SH-SY5Y (cell line): ENCODE data around the gene SCN4B.

Experiments used
- GATA2 ChIP-seq: IDR thresholded peaks from 2 replicates; pipeline ENCODE4 v1.6.1; 2011; ENCODE audit warnings: mild to moderate bottlenecking, low read depth, low read length
- GATA3 ChIP-seq: IDR thresholded peaks from 2 replicates; pipeline ENCODE4 v1.6.1; 2011; ENCODE audit warnings: low read depth, mild to moderate bottlenecking, low read length, moderate library complexity

DNA sequence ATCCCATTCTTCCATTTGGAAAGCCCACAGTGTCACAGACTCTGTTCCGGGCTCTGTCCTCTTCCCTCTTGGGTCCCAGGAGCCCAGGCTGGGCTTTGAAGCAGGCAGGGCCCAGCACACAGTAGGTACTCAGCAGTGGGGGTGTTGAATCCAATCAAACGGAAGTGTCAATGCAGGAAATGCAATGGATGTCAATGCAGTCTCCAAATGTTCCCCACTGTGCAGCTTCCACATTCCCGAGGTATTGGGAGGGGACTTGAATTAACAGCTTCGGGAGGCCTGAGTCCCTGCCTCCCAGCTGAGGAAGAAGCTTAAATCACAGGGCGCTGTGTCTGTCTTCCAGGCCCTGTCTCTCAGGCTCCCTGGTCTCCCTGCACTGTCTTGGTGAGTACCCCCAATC, 44.1 kb downstream of the SCN4B start:
- no peak for TF ChIP-seq GATA2
- no peak for TF ChIP-seq GATA3
